ENCODE data around the gene YTHDF1.

YTHDF1 gene

GRCh38 chr20:63208346-63208909, 7.5 kb downstream of the YTHDF1 start:
- no peak for DNase-seq (ENCODE audit: low spot score)

- no peak for DNase-seq (ENCODE audit: low spot score)
These were observed 9.1 kb downstream of the YTHDF1 start for GRCh38 chr20:63206878-63207277.

DNA sequence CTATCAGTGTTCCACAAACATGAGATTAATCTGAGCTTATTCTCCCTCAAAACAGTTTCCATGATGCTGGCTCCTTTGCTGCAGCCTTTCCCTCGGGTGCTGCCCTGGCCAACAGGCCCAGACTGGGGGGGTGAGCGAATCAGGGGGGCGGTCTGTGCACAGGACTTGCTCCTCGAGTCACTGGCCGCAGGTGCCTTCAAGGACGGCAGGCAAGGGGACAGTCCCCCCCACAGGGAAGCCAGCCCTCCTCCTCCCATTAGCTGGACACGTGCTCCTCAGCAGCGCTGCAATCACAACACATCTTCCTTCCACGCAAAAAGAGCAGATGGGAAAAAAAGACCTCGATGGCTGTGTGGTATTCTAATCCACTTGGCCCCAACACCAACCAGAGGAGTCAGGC, 10.0 kb downstream of the YTHDF1 start:
- no peak for DNase-seq (ENCODE audit: low spot score)

DNA sequence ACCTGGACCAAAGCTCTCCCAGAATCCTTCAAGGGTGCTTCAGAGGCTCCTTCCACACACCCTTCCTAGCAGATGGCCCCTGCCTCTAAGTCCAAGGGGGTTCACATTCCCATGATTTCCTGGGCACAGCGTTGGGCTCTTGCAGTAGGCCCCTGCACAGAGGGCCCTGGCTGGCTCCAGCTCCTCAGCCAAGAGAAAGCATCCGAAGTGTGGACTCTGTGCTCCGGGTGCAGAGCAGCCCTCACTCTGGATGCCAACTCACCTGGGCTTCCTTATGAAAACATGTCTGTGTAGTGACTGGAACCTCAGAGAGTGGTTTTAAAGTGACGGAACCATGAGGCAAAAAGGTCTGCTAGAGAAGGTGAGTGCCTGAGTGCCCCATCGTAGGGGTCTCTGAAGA, 11.6 kb downstream of the YTHDF1 start:
- no peak for DNase-seq (ENCODE audit: low spot score)

DNA sequence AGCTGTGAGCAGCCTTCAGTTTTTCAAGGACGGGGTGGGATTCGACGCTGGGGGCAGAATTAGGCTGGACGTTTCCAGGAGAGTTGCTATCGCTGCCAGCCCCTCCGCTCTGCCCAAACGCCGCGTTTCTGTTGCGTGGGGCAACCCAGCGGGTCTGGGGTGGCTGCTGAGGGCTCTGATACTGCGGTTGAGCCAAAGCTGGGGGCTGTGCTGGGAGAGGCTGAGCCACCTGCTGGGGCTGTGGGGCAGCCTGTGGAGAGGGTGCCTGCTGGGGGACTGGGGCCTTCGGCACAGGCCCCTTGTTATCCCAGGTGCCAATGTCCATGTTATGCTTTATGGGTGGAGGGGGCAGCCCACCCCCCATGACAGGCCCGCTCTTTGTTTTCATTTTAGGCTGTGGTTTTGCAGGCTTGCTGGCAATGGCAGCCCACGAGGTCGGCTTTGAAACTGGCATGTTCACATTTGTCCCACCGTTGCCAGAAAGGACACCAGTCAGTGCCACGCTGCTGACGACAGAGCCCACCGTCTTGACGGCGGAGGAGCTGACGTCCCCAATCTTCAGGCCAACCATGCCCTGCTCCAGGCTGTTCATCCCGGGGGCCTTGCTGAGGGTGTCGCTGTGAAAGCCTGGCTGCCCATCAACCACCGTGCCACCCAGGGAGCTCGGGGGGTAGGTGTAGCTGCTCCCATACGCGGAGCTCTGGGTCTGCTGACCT, 13.0 kb downstream of the YTHDF1 start:
- no peak for DNase-seq (ENCODE audit: low spot score)

DNA sequence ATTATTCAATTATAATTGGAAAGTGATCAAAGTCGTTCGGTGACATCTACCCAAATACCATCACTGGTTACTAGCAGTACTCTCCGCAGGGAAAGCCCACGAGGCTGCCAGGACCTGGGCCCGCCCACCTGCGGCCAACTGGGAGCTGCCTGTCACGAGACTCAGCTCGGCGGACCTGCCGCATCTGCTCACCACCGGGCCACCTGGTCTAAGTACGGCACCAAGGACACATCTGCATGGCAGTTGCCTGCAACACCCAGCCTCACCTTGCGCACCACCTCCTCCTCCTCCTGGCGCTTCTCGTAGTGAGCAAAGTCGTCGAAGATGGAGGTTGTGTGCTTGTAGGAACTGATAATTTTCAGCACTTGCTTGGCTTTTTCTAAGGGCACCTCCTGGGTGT, 13.9 kb downstream of the YTHDF1 start:
- DNase-seq (ENCODE audit: low spot score) = no peak

GRCh38 chr20:63198606-63199005, 17.3 kb downstream of the YTHDF1 start:
- DNase-seq (ENCODE audit: low spot score) = no peak

DNA sequence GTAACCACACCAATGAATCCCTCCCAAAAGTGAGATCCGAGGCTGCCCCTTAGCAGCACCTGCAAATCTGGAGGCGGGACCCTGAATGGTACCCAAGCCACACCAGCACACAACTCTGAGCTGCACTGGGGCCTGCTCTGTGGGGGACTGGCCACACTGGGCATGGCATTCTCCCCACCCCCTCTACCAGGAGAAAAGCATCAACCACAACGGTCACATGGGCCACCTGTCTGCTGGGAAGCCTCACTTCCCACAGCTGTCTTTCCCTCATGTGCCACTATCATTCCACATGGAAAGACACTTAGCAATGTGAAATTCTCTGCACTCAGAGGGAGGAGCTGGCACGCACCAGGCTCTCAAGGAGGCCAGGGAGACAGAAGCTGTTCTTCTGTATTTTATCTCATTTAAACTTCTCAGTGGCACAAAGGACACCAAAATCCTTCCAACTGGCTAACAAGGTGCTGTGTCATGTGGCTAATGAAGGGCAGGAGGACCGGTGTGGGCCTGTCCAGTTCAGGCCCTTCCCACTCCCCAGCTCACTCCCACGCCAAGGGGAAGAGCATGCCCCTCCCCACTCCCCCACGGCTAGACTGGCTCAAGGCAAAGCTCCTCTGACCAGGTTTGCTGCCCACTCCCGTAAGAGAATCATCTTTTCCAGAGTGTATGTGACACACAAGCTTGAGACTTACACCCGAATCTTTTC, 19.0 kb downstream of the YTHDF1 start:
- DNase-seq (ENCODE audit: low spot score) = no peak

DNA sequence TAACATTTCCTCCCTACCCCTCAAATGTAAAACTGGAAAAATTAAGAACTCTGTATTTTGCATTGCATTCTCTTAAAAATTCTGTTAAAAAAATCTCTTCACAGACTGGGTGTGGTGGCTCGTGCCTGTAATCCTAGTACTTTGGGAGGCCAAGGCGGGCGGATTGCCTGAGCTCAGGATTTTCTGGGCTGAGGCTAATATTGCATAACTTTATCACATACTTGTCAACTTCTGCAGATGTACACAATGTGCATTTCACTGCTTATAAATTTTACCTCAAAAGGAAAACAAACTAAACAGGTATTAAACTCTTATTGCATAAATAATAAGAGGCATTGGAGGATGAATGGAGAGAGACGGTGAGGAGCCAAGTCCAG, 21.1 kb downstream of the YTHDF1 start:
- DNase-seq (ENCODE audit: low spot score) = no peak

DNA sequence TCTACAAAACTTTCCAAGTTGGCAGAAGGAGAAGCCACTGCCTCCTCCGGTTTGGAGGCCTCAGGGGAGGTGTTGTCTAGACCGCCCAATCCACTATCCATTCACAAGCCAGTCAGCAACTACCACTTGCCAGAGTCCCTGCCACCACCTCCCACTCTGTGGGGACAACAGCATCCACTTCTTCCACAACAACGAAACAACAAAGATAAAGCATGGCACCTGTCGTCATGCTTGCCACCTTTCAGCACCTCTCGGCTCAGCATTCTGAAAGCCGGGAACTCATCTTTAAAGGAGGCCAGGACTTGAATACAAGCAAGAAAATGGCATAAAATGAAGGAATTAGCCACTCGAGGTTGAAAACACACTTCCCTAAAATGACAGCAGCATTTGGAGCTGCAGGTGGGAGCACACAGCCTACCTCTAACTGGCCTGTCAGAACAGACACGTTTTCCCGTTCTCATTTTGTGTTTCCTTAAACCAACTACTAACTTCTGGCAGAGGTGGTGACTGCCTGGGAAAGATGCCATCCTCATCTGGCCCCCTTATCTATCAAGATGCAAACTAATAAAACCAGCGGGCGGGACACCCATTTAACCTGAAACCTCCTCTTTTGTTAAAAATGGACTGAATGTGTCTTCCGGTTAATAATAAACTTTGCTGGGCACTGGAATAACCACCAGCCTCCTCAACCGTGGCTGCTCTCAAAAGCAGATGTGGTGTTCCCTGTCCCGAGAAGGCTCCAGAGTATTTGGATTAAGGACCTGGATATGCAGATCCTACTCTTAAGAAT, 21.7 kb downstream of the YTHDF1 start:
- DNase-seq (ENCODE audit: low spot score) = no peak

DNA sequence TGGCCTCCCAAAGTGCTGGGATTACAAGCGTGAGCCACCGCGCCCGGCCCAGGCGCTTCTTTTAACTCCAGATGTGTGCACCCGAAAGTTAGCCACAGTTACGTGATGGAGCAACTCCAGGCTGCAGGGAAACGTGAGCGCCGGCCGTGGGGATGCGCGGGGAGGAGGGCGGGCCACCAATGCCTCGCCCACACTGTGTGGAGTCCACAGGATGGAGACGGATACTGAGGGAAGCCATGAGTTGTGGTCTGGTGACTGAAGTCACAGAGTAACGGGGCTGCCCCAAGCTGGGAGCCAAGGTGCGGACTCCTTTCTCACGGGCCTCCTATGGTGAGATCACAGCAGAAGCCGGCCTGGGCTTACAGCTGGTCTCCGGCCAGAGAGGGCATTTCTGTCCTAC, 23.2 kb downstream of the YTHDF1 start:
- DNase-seq (ENCODE audit: low spot score) = no peak

DNA sequence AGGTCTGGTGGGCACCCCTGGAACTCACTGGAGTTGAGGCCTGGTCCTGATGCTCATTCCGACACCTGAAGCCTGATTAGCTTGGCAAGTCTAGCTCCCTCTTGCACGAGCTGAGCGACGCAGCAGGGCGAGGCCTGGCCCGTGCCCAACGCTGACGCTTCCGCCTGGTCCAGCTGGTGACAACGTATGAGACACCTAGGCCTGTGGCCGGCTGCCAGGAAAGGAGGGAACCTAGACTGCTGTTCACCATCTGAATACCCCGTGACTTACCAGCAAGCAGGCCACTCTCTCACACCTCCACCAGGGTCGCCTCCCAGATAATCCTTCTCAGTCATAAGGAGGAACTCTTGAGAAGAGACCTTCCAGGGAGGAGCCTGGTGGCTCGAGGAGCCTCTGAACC, 24.5 kb downstream of the YTHDF1 start:
- no peak for DNase-seq (ENCODE audit: low spot score)

- DNase-seq (ENCODE audit: low spot score) = no peak
These were observed 25.1 kb downstream of the YTHDF1 start for GRCh38 chr20:63190828-63191227.

DNA sequence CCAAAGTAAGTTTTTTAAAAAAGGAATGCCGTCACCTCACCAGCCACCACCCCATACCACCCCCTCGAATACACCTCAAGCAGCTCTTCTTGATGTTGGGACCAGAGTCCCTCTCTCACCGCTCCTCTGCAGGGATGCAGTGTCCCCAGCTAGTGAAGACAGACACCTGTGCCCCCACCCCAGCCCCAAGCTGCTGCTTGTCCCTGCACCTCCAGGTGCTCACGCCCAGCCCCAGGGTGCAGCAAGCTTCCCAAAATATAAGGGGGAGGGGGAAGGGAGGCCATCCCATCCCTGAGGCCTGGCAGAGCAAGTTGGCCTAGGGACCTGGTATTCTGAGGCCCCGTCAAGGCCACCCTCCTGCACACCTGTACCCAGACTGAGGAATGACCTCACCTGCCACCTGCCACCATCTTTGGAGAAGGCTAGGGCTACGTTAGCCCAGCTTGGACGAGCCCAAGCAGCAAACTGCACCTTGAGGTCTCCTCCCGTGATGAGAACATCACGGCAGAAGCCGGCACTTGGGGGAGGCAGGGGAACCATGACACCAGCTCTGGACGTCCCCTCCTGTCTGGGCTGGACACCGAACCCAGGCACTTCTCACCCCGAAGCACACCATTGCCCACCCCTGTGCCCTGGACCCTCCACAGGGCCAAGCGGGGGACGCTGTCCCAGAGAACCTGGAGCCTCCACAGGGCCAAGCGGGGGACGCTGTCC, 25.9 kb downstream of the YTHDF1 start:
- no peak for DNase-seq (ENCODE audit: low spot score)

DNA sequence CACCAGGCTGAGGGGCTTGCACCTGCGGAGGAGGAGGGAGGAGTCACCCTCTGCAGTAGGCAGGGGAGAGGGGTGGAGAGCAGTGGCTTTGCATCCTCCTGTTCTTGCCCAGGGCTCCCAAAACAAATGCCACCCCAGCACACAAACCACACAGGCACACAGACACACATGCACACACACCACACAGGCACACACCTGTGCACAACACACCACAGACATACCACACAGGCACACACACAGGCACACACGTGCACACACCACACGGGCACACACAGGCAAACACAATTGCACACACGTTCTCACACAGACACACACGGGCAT, 26.6 kb downstream of the YTHDF1 start:
- DNase-seq (ENCODE audit: low spot score) = no peak

DNA sequence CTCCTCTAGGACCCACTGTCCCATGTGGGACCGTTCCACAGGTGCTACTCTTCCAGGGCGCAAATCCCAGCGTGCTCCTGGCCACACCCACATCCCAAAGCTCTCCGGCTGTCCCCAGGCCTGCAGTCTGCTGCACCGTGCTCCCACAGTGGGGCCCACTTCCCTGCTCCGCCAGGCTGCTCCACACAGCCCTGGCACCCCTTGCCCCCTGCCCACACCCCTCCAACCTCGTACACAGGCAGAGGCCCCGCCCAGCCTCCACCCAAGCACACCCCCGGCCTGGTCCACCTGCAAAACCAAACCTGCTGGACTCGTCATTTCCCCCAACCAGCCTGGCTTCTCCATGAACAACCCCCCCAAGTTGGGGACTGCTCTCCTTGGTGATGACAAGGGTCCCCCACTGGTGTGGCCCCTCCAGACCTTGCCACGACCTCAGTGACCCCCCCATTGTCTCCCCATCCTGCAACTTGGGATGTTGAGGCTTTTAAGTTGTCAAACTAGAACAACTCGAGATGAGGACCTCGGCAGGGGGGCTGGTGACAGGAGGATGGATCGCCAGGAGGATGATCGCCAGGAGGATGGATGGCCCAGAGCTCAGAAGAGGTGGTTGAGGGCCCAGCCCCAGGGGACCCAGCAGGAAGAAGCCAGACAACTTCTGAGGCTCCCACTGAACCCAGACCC, 27.1 kb downstream of the YTHDF1 start:
- DNase-seq (ENCODE audit: low spot score) = no peak

- no peak for DNase-seq (ENCODE audit: low spot score)
These were observed 27.8 kb downstream of the YTHDF1 start for GRCh38 chr20:63188159-63188442.

GRCh38 chr20:63187338-63188158, 28.4 kb downstream of the YTHDF1 start:
- no peak for DNase-seq (ENCODE audit: low spot score)

GRCh38 chr20:63186528-63187316, 29.2 kb downstream of the YTHDF1 start:
- no peak for DNase-seq (ENCODE audit: low spot score)

DNA sequence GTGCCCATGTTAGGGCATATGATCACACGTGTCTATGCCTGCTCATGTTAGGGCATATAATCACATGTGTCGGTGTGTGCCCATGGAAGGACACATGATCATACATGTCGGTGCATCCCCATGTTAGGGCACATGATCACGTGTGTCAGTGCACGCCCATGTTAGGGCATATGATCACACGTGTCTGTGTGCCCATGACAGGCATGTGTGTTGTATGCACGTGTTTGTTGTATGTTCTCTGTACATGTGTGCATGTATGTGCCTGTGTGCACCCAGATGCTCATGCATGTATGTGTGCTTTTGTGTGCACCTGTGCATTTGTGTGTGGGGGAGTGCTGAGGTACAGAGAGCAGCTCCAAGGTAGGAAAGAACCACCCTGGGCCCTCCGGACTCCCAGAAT, 29.8 kb downstream of the YTHDF1 start:
- no peak for DNase-seq (ENCODE audit: low spot score)

All from putamen (tissue), 1 donor.